Activated CD4-positive, alpha-beta T cell treated with anti-CD3 and anti-CD28 coated beads, Interleukin-2, amount 50 U/mL, for 1 hour (primary cell): ENCODE results near the gene GBF1.
A peak's percentile ranks its signal among the peaks of the same experiment; 100 is the strongest.

Experiments used
- DNase-seq: peaks from one replicate; pipeline ENCODE4 v3.0.0-alpha.2; 2020

Gene GBF1

GRCh38 chr10:102410429-102411073 is 165.2 kb downstream of the GBF1 start:
- DNase-seq = peak; percentile 55

DNA sequence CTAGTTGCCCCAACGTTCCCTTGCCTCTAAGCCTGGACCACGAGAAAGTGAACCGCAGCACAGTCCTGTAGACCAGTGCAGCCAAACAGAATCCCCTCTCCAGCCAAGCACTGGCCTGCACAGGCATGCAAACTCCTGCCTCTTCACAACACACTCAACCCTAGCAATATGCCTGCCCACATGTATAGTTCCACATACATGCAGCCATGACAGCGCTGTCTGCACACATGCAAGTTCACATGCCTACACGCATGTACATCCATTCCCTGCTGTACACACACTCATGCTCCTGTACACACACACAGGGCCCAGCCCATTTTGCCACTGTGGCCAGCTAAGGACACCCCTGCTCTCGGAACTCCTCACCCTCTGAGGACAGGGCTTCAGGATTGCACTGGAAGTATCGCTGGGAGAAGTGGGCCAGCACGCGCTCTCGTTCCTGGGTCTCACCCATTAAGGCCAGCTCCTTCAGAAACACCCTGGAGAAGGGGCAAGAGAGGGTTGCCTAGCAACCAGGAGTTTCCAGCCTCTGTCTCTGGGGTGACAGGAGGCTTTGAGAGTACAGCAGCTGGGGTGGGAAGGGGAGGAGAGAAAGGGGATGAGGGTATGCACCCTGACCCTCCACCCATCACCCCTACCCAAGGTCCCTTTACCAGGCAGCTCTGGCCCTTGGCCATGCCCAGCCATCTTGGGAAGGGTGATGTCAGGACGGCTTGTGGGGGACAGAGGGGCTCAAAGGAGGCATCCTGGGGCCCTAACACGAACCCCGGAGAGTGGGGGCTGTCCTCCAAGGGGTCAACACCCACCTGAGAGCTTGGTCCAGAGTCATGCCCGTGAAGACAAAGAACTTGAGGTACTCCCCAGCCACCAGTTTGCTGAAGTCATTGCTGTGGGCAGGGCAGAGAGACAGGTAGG is 166.3 kb downstream of the GBF1 start:
- no peak for DNase-seq

- DNase-seq = no peak
Measured at GRCh38 chr10:102412293-102412692, 167.0 kb downstream of the GBF1 start.

DNA sequence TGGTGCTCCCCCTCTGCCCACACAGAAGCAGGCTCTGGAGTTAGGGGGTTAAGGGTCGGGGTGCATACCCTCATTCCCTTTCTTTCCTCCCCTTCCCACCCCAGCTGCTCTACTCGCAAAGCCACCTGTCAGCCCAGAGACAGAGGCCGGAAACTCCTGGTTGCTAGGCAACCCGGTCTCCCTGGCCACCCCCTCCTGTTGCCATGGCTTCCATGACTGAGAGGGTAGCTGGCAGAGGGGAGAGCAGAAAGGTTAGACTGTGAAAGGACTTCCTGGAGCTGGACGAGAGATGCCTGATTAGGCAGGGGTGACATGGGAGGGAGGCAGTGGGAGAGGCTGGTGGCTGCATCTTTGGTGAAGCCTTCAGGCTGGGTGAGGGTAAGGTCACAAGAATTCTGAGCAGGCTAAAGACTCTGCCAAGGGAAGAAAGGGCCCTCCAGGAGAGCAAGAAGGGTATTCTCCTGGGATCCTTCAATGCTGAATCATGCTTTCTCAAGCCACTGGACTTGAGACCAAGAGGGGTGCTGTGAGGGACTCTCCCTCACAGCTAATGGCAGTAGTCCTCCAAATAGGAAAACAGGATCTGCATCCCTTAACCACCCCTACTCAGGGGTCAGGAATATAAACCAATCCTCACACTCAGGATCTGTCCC is 167.8 kb downstream of the GBF1 start:
- no peak for DNase-seq

- no peak for DNase-seq
Measured at GRCh38 chr10:102413806-102414561, 168.7 kb downstream of the GBF1 start.

DNA sequence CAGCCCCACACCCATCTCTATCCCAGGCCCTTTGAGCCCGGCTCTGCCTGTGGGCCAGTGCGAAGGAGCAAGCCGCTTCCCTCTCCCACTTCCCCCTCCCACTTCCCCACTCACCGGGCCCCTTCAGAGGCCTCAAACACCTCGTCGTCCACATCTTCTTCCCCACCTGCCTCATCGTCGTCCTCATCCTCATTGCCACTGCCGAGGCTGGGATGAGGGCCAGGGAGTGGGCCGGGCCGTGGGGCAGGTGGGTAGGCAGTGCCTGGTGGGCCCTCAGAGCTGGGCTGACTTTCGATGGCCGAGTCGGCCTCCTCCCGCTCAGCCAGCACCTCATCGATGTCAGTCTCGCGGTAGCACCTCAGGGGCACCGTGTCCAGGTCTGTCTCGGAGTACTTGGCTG is 169.4 kb downstream of the GBF1 start:
- no peak for DNase-seq

DNA sequence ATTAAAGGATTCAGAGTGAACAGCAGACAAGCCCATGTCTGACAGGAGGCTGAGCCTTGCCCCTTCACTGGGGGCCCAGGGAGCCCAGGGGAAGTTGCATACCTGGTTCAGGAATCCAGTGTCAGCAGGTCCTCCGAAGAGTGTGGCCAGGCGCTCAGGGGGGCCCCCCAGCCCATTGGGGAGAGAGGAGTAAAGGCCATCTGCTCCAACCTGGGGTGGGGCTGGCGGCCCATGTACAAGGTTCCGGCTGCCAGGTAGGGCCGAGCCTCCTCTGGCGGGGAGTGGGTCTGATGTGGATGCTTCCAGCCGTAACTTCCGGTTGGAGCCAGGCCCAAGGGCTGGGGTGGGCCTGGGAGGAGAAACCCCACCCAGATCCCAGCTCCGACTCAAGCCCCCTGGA is 171.0 kb downstream of the GBF1 start:
- DNase-seq = no peak

DNA sequence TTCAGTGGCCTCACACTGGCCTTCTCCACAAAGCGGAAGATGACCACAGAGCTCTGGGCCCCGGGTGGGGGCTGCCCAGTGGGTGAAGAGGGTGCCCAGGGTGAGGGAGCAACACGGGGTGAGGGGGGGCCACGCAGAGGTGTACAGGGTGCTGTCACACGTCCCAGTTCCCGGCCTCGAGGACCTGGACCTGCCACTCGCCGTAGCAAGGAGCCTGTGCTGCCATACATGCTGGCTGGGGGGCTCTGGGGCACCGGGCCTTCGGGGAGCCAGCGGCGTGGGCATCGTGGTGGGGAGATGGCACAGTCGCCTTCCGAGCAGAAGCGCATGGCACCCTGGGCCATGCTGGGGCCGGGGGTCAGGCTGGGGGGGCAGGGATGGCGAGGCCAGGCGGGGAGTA is 171.4 kb downstream of the GBF1 start:
- DNase-seq = no peak

GRCh38 chr10:102418622-102419268 is 173.4 kb downstream of the GBF1 start, which contains the start of gene PSD:
TSS of gene PSD (minus strand) at chr10:102418785. CDS start at chr10:102417038, 1,747 bp downstream.
- no peak for DNase-seq

DNA sequence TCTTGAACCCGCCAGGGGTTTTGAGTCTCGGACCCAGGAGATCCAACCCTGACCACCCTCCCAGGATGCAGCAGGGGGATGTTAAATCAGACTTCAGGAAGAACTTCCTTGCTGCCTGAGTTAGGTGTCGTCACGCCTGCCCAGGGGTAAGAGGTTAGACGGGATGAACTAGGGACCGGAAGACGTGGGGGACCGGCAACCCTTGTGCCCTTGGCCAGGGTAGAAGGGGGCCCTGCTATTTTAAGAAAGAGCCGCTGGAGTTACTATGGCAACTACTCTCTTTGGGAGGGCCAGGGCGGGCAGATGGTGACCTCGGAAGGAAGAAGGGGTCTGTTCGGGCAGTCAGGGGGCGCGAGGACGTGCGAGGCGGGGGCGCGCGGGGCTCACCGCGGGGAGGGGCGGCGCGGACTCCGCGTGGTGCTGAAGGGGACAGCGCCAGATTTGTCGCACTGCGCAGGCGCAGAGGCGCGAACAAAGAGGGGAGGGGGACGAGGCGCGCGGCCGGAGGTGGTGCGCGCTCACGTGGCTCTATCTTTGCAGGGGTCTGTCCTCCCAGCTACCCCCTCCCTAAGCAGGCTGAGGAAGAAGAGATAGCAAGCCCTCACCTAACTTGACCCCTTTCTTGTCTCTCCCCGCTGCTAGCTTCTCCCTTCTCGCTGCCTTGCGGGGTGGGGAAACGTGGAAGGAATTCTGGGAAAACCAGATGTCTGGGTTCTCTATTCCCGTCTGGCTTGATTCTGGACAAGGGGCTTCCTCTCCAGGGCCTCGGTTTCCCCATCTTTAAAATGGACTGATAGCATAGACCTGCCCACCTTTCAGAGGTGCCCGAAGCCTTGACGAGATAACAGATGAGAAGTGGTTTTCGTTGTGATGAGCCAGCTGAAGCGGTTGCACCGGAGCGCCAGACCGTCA is 174.2 kb downstream of the GBF1 start:
- DNase-seq = peak; percentile 67

DNA sequence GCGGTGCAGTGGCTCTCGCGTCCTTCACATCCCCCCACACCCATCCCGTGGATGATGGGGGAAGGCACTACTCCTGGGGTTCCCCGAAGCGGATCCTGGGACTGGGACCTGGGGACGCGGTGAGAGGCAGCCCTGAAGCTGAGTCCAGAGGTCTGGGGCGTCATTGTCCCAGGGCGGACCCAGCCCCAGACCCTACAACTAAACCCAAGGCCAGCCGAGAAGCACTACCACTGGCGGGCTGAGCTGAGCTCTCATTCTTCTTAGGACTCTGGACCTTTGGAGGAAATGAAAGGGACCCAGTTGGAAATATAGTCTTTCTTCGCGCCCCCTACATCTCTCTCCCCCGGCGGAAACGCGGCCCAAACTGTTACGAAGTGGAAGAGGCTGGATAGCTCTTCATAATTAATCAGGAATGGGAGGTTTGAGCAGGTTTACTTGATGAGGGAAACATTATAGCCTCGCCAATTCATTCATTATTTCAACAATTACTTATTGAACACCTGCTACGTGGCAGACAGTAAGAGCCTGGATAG is 174.9 kb downstream of the GBF1 start:
- no peak for DNase-seq

GRCh38 chr10:102420714-102421506 is 175.6 kb downstream of the GBF1 start, which contains the start of gene FBXL15:
TSS of gene FBXL15 (plus strand) at chr10:102420836. CDS start at chr10:102421130, 294 bp downstream.
- peak; percentile 93 for DNase-seq

DNA sequence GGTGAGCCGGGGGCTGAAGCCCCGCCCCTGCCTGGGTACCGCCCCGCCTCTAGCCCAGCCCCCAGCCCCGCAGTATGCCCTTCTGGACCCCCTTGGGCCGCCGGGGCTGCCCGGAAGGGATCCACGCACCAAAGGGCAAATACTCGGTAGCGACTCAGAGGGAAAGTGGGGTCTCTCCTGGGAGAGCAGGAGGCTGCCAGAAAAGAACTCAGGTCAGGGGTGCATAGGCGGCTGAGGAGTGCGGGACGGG is 176.1 kb downstream of the GBF1 start:
- DNase-seq = no peak

DNA sequence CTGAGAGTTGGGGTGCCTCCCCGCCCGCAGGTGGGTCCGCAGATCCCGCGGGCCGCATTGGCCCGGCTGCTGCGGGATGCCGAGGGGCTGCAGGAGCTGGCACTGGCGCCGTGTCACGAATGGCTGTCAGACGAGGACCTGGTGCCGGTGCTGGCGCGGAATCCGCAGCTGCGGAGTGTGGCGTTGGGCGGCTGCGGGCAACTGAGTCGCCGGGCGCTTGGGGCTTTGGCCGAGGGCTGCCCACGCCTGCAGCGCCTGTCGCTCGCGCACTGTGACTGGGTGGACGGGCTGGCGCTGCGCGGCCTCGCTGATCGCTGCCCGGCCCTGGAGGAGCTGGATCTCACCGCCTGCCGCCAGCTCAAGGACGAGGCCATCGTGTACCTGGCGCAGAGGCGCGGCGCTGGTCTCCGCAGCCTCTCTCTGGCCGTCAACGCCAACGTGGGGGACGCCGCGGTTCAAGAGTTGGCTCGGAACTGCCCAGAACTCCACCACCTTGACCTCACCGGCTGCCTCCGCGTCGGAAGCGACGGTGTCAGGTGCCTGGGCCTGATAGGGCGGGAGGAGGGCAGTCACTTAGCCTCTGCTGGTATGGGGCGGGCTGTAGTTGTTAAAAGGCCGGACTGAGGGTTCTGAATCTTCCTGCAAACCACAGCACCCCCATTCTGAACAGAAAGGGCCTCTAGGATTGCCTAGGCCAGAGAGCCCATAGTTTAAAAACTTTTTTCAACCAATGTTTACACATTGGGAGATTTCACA is 176.6 kb downstream of the GBF1 start:
- DNase-seq = no peak

DNA sequence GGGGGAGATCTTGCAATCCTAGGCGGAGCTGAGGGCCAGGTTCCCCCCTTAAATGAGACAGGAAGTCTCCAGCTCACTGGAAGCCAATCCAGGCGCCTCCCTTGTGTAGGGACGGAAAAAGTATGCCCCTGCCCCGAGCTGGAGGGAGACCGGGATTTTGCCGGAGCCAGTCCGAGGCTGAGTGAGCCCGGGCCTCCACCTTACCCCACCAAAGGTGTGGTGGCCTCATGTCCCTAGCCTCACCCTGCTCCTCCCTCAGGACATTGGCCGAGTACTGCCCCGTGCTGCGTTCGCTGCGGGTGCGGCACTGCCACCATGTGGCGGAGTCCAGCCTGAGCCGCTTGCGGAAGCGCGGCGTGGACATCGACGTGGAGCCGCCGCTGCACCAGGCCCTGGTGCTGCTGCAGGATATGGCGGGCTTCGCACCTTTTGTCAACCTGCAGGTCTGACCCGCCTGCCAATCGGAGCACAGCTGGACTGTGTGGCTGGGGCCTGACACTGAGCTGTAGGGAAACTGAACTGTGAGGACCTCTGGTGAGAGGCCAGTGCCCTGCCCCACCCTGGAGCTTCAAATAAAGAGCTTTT is 177.3 kb downstream of the GBF1 start:
- no peak for DNase-seq

DNA sequence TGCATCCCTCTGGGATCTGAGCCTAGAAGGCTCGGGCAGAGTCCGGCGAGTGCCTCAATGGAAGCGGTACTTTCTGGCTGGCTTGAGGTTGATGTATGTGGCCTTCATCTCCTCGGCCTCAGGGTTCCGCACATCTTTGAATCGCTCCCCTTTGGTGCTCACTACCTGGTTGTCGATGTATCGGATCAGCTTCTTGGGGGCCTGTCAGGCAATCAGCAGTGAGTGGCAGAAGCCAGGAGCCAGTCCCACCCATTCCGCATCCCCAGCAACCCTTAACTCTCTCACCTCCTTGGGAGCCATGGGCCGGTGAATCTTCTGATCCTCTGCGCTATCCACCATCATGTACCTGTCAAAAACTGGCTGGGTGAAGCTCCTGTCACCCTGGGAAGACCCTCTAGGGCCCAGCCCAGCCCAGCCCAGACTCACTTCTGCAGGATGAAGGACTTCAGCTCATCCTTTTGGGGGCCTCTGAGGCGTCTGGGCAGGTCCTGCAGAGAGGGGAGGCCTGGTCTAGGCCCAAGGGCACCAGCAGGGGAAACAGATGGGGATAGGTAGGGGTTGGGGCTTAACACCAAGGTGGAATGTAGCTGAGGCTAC is 178.1 kb downstream of the GBF1 start:
- no peak for DNase-seq

- no peak for DNase-seq
Measured at GRCh38 chr10:102424145-102424544, 178.8 kb downstream of the GBF1 start.

DNA sequence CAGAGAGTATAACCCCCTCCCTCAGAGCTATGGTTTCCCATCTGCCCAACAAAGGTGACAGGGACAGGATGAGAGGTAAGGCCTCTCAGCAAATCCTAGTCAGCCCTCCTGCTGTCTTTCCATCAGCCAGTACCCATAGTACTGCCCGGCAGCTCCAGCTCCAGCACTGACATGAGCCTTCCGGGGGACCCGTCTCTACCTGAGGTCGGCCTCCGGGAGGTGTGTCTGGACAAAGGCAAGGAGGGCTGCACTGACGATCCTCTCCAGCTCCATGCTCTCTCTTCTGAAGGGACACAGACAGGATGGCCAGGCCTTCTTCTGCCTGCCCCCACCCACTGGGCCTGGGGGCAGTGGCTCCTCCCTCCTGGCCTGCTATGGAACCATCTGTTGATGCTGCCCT is 179.6 kb downstream of the GBF1 start:
- DNase-seq = no peak

DNA sequence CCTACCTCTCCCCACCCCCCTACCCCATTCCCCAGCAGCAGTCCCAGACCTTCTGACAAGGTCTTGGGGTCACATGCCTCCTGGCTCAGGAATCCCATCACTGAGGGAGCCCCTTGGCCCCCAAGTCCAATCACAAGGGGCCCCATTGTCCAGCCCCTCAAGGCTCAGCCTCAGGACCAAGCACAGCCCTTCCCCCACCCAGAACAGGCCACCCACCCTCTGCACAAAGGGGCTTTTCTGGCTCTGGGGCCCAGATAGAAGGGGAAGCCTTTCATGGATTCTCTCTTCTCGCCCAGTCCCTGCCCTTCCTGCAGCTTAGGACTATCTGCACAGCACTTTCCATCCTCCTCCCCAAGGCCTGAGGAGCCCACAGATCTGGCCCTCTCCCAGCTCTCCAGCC is 180.1 kb downstream of the GBF1 start:
- no peak for DNase-seq
